ENCODE results near the gene AQR.
"Not testable (repeated sequence)": the region's sequence is repeated elsewhere in the genome, so short reads cannot be mapped to it uniquely, and the experiment has no call there.

The AQR gene

DNA sequence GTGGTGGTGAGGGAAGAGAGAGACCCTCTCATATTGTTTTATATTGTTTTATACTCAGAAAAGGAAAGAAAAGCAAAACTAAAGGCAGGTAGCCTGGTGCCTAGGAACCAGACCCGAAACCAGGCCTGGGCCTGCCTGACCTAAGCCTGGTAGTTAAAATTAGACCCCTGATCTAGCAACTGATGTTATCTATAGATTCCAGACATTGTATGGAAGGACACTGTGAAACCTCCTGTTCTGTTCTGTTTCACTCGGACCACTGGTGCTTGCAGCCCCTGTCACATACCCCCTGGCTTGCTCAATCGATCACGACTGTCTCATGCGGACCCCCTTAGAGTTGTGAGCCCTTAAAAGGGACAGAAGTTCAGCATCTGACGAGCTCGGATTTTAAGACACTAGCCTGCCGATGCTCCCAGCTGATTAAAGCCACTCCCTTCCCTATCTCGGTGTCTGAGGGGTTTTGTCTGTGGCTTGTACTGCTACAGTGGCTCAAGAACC lies 156.6 kb downstream of the AQR start:
- not testable (repeated sequence) for DNase-seq (ENCODE audit: low read depth)

DNA sequence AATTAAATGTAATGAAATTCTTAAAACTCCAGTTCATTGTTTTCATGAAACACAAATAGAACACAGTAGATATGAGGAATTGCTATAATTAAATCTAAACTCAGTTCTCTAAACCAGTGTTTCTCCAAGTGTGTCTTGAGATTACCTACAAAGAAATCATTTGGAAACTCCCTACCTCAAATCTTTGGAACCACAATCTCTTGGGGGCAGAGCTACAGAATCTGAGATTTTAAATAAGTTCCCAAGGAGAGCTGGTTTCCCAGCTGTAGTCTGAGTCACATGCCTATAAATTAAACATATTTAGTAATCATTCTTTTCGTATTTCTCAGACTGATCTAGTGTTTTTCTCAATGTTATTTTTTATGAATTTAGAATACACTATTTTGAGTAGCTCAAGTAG lies 157.2 kb downstream of the AQR start:
- DNase-seq (ENCODE audit: low read depth): no peak

DNA sequence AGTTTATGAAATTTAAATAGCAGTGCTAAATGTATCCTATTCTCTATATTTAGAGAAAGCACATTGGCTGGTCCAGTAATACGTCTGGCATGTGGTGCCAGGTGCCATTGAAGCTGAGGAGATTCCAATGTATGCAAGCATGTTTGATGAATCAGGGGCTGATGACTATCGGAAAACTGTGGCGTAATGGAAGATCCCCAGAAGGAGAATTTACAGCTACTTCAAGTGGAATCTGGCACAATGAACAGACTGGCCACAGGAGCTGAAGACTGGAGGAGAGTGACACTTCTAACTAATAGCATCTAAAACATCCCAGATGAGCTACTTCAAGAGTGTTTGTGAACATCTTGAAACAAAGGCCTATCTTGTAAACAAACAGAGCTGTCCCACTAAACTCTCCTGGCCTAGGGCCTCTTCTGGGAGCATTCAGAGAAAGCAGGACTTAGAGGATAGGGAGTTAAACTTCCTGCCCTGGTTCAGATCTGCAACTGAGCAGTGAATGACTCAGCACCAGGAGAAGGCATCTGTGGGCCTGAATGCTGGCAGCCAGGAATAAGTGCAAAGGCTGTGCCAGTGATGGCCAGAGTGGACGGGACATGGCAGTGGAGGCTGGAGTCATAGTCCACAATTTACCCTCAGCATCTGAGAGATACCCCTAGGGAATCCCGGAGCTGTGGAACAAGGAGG lies 159.0 kb downstream of the AQR start:
- no peak for DNase-seq (ENCODE audit: low read depth)

DNA sequence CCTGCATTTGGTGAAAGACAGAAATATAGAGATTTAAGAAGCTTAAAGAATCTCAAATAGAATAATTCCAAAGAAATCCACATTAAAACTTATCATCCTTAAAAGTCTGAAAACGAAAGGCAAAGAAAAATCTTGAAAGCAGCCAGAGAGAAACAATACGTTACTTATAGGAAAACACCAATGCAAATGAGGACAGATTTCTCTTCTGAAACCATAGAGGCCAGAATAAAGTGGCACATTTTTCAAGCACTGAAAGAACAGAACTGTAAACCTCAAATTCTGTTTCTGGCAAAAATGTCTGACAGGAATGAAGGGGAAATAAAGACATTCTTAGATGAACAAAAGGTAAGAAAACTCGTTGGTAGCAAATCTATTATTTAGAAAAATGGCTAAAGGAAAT lies 160.4 kb downstream of the AQR start:
- DNase-seq (ENCODE audit: low read depth): no peak

DNA sequence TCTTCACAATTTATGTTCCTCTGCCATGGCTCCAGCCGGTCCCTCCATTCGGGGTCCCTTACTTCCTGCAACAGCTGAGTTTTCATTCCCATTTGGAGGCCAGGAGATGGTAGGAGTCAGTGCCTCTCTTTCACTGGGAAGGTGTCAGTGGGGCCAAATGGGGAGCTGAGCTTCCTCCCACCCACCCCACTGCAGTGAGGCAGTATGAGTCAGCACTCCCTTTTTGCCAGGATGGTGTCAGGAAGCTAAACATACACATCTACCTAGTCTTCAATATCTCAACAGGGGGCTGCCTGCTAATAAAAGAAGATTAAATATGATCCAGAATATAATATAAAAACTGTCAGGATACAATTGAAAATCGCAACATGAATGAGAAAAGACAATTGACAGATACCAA lies 161.5 kb downstream of the AQR start:
- DNase-seq (ENCODE audit: low read depth): no peak

DNA sequence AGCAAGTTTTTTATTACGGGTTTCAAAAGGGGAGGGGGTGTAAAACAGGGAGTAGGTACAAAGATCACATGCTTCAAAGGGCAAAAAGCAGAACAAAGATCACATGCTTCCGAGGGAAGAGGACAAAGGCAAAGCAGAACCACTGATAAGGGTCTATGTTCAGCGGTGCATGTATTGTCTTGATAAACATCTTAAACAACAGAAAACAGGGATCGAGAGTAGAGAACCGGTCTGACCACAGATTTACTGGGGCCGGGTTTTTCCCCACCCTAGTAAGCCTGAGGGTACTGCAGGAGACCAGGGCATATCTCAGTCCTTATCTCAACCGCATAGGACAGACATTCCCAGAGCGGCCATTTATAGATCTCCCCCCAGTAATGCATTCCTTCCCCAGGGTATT lies 162.3 kb downstream of the AQR start:
- DNase-seq (ENCODE audit: low read depth): not testable (repeated sequence)

DNA sequence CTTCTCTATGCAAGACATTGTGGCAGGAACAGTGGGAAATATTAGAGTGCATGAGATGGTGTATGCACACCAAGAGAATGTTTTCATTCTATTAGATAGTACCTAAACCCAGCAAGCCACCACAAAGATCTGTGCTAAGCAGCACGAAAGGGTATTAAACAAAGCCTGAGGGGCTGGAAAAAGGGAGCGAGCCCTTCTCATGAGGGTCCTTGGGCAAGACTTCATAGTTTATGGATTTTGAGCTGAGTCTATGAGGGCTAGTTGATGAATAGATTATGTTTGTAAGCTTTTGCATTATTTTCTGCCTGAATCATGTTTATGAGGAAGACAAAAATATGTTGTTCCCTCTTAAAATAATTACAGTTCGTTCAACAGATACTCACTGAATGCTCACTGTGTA lies 164.8 kb downstream of the AQR start:
- no peak for DNase-seq (ENCODE audit: low read depth)

DNA sequence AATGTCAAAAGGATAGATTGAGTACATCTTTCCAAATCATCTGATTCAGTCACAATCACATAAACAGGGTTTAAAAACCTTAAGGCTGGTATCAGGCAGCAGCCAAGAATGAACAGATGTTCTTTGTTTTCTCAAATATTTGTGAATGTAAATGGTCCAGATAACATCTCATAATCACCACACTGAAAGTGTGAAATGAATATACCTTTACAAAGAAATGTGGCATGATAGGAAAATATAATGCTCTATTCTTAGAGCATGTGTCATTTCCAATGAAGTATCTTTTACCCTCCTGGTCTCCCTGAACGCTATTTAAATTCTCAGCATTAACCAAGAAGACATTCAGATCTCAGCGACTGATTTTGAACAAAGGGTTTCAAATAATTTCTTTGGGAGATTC lies 165.4 kb downstream of the AQR start:
- DNase-seq (ENCODE audit: low read depth): no peak

DNA sequence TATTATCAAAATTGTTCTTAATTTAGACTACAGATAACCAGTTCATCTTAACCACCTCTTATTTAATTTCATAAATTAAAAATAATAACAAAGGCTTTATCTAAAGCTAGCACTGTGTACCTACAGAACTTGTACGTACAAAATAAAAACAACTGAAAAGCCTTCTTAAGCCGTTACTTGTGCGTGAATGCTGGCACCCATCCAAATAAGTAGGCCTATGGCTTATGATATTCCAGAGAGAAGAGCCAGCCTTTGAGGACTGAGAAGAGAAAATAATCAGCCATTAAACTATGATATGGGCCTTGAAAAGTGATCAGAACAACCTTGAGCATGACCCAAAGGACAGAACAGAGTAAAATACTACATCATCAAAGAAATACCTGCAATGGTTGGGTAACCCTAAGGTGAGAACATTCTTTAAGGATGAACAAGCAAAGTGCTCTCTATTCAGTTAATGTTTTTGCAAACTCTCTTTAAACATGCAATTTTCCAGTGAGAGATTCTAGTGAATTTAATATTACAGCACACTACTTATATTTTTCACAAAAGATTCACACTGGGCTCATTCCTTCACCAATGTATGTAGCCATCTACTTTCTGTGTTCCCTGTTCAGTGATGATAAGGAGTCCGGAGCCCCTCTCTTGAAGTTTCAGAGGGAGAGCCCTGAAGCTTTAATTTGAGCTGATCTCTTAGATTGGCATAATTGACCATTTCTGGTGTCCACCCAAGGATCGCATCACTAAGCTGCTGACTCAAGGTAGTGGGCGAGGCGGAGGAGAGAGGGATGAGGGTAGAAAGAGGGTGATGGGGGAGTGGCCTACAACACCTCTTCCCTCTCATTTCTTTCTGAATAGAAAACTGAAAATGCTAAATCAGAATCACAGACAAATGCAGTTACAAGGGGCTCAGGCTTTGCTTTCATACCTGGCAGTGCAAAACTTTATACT lies 166.5 kb downstream of the AQR start:
- DNase-seq (ENCODE audit: low read depth): no peak

DNA sequence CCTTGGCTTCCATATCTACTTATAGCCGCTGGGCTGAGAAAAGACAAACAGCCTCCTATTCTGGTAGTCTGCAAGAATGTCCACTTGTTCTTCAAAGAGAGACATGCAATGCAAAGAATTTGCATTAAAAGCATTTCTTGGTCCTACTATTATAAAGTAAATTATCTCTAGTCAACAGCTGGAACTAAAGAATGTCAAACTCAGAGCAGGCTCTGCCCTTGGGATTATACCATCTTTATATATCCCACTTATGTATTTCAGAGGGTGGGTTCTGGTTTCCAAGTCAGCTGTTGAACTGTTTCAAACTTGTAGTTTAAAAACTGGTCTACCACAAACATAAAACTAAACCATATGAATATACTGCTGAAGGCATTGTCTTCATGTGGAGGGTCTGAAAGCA lies 167.2 kb downstream of the AQR start:
- DNase-seq (ENCODE audit: low read depth): no peak

All from T-helper 22 cell (primary cell).